Measurements from ENCODE around the gene YY1.
"Not testable (repeated sequence)": the region's sequence is repeated elsewhere in the genome, so short reads cannot be mapped to it uniquely, and the experiment has no call there.

Gene YY1

GRCh38 chr14:100285021-100285912, 46.3 kb downstream of the YY1 start:
- no peak for FAIRE-seq

DNA sequence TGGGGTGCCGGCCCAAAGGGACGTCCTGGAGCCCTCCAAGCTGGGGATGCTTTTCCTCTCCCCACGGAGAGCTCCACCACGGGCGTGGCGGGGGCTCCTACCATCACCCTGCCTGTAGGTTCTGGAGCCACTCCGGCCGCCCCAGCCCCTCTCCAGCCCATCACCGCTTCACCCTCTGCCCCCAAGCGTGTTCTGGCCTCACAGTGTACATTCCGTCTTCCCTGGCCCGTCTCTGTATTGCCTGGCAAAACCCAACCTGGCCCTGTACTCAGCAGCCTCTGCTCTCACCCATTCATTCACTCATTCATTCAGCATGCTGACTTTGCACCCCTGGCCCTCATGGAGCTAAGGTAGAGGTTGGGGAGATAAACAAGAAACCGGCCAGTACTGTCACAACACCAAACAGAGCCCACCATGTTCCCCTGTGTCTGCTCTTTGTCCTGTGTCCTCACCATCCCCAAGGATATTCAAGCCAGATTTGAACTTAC, 47.0 kb downstream of the YY1 start:
- FAIRE-seq, result no peak

GRCh38 chr14:100286484-100287191, 47.7 kb downstream of the YY1 start:
- FAIRE-seq, result no peak

DNA sequence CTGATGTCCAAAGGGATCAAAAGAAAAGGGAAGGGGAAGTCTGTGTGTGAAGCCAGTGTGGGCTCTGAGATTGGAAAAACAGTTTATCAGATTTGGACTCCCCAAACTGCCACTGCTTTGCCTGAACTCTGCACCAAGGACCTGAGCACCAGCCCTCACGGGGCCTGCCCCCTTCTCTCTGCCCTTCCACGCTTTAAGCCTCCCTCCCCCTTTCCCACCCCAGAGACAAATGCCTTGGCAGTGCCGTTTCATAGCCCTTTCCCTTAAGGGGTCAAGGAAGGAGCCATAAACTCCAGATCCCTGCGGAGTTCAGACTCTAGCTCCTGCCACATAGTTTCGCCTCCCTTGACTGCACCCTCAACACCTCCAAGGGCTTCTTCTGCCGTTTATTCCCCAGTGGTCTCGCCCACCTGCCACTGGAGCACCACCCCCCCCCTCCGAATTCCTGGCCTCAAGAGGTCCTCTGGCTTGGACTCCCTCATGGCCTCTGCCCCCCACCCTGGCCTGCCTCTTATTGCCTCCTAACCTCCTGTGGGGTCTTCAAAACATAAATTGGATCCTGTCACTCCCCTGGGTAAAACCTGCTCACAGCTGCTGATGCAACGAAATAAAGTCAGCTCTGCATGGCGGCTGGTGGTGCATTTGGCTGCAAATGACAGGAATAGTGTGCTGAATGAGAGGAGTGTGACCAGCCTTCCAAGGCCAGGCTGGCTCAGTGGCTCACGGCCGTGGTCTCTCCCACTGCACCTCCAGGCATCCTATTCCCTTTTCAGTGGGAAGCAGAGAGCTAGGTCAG, 48.5 kb downstream of the YY1 start:
- FAIRE-seq, result no peak

- FAIRE-seq, result not testable (repeated sequence)
Measured at GRCh38 chr14:100287998-100288295, 49.0 kb downstream of the YY1 start.

DNA sequence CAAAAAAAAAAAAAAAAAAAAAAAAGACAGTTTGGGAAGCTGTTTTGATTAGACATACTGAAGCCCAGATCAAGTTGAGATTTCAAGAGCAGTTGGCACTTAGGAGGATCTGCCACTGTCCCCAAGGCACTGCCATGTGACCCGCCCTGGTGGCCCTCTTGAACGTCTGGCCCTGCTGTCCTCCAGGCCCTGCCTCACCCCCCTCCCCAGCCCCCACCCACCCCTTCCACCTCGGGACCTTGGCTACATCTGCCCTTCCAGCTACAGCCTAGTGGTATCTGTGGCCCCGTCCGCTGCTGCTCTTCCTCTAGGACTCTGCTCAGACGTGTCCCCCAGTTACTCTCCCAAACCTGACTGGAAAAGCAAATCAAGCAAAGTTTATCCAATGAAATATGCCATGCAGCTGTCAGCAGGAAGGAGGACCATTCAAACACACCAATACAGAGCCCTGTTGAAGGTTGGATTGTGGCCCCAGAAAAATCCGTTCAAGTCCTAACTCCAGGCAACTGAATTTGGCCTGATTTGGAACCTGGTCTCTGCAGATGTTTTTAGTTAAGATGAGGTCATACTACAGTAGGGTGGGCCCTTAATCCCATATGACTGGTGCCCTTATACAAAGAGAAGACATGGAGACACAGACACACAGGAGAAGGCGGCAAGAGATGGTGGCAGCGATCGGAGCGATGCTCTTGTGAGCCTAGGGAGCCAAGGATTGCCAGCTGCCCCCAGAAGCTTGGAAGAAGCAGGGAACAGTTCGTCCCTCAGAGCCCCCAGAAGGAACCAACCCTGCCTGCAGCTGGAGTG, 49.6 kb downstream of the YY1 start:
- no peak for FAIRE-seq

GRCh38 chr14:100289916-100290606, 51.1 kb downstream of the YY1 start:
- FAIRE-seq, result no peak

DNA sequence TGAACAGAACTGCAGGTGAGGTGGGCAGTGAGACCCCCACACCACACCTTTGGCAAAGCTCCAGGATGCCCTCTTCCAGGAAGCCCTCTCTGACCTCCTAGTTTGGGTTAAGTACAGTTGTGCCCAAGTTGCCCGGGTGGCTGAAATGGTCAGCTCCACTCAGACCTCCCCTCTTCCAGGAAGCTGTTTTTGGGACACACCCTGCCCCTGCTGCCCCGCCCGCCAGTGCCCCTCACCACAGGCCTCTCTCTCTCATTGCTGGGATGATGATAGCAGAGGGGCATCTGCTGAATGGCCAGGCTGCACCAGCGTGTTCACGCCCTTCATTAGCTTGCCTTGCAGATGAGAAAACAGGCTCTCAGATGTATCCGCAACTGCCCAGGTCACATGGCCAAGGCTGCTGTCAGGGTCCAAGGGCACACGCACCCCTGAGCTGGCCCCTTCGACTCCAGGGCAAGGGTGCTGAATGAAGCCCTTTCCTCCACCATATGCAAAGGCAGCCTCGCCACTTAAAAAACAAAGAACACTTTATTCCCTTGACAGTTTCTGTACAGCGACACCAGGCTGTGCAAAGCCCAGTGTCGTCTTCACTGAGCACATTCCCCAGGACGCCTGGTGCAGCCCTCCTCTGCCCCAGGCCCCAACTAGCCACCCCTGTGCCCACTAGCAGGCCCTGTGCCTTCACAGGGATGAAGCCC, 51.8 kb downstream of the YY1 start:
- no peak for FAIRE-seq

GRCh38 chr14:100291305-100292075, 52.5 kb downstream of the YY1 start:
- no peak for FAIRE-seq

GRCh38 chr14:100292301-100292775, 53.4 kb downstream of the YY1 start:
- FAIRE-seq, result no peak

DNA sequence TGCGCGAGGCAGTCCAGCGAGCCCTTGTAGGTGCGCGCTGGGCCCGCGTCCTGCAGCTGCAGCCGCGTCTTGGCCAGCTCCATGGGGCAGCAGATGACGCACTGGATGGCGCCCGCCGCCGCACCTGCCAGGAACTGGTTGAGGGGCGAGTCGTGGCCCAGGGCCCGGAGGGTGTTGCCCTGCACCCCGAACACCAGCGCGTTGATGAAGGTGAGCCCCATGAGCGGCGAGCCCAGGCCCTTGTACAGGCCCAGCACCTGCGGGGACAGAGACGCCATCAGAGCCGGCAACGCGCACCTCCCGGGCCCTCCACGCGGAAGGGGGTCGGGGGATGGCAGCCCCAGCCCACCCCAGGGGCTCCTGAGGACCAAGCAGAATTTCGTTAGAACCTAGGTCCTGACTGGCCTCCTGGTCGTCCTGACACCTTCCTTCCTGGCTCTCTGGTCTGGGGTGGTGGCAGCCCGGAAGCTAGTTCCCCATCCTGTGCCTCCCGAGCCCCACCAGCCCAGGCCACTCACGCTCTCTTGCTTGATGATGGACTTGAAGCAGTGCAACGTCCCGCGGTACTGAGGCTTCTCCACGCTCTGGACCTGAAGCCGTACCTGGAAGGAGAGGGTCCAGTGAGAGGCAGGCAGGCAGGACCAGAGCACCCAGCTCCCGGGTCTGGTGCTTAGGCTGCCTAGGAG, 54.0 kb downstream of the YY1 start:
- FAIRE-seq, result no peak

GRCh38 chr14:100293497-100294212, 54.7 kb downstream of the YY1 start:
- no peak for FAIRE-seq

GRCh38 chr14:100294213-100294962, 55.4 kb downstream of the YY1 start:
- no peak for FAIRE-seq

DNA sequence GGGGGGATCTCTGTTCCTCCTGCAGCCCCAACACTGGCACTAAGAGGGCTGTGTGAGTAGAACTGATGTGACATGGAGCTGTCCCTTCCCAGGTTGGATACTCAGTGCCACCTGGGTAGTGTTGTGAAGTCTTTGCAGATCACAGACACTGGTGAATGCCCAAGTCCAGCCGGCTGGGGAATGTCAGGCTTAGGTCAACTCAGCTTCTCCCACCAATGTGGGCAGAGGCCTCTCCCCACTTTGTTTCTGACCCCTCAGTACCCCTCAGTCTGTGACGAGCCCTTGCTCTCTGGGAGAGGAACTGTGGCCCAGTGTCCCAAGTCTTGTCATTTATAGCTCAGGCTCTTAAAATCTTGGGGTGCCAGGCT, 56.0 kb downstream of the YY1 start:
- FAIRE-seq, result no peak

- no peak for FAIRE-seq
Measured at GRCh38 chr14:100295376-100296105, 56.6 kb downstream of the YY1 start.

- FAIRE-seq, result no peak
Measured at GRCh38 chr14:100296106-100296651, 57.2 kb downstream of the YY1 start.

GRCh38 chr14:100296729-100297128, 57.8 kb downstream of the YY1 start:
- not testable (repeated sequence) for FAIRE-seq

Measured in colon (tissue), 2 donors.